ENCODE data around the gene BRPF1. TPM values are rescaled to one million over a fixed set of nuclear protein-coding genes. Genes with fewer than 3 reads are reported as not detected.

The BRPF1 gene
- total RNA-seq, 1 donor from 2014 or later: 28.0 TPM

DNA sequence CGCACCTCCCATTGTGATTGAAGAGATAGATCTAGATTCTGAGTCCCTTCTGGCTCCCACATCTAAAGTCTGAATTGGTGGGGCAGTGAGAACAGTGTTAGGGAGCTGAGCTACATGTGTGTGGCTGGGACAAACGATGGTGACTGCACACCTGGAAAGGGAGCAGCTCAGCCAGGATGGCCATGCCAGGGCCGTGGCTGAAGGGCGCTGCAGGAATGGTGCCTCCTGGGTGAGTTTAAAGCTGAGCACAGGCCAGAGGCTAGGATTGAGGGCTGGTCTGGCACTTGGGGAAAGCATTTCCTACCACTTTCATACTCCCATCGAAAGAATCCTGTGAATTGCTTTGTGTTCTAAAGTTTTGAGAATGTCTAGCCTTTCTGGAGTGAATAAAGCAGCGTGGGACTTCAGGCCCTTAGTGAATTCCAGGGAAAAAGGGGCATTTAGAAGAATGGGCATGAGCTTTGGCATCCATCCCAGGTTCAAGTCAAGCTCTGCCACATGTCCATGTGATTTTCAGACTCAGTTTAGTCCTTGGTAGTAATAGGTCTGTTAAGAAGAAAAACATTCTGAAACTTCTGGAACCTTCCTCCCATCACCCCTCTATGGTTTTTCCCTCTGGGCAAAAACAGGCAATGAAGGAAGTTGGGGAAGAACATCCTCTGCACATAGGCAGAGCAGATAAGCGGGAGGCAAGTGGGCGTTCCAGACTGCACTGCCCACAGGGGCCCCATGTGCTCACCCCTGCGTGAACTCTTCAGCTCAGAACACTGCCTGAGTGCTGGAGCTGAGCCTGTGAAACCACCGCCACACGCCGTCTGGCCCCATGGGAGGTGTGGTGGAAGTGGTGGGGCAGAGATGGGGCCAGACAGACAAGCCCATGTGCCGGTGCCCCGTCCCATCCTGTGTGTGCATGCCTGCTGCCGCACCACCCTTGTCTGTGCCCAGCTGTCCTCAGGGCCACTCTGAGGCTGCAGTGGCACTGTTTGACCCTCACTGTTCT lies 40.8 kb upstream of the BRPF1 start:
- no peak for DNase-seq (ENCODE audit: extremely low spot score, unreplicated experiment)
- Mint-ChIP-seq H3K4me1 (ENCODE audit: unreplicated experiment) (no peaks in the 10 kb centered on the region), H3K27me3 (no peaks in the 10 kb centered on the region), H3K4me3 (no peak overlapping the region), H3K27ac (no peak overlapping the region), H3K9me3 (no peaks in the 10 kb centered on the region), H3K36me3 (peaks cover 7% of the 10 kb centered on the region)
- TF ChIP-seq, protein P1, sequence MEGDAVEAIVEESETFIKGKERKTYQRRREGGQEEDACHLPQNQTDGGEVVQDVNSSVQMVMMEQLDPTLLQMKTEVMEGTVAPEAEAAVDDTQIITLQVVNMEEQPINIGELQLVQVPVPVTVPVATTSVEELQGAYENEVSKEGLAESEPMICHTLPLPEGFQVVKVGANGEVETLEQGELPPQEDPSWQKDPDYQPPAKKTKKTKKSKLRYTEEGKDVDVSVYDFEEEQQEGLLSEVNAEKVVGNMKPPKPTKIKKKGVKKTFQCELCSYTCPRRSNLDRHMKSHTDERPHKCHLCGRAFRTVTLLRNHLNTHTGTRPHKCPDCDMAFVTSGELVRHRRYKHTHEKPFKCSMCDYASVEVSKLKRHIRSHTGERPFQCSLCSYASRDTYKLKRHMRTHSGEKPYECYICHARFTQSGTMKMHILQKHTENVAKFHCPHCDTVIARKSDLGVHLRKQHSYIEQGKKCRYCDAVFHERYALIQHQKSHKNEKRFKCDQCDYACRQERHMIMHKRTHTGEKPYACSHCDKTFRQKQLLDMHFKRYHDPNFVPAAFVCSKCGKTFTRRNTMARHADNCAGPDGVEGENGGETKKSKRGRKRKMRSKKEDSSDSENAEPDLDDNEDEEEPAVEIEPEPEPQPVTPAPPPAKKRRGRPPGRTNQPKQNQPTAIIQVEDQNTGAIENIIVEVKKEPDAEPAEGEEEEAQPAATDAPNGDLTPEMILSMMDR (conservative IDR thresholded peaks at IDR 0.05): no peak

GRCh38 chr3:9691636-9692035 lies 39.9 kb upstream of the BRPF1 start:
- TF ChIP-seq, protein P1 (conservative IDR thresholded peaks at IDR 0.05): no peak
- no peak overlapping the region for H3K4me3 Mint-ChIP-seq
- no peak for DNase-seq (ENCODE audit: extremely low spot score, unreplicated experiment)
- no peak overlapping the region for H3K27ac Mint-ChIP-seq
- H3K4me1 Mint-ChIP-seq (ENCODE audit: unreplicated experiment): no peaks in the 10 kb centered on the region
- H3K9me3 Mint-ChIP-seq: no peaks in the 10 kb centered on the region
- no peaks in the 10 kb centered on the region for H3K27me3 Mint-ChIP-seq
- H3K36me3 Mint-ChIP-seq: peaks cover 3% of the 10 kb centered on the region

GRCh38 chr3:9692416-9692815 lies 39.1 kb upstream of the BRPF1 start:
- TF ChIP-seq, protein P1 (conservative IDR thresholded peaks at IDR 0.05): no peak
- Mint-ChIP-seq H3K27me3 (no peaks in the 10 kb centered on the region), H3K4me3 (no peak overlapping the region), H3K4me1 (ENCODE audit: unreplicated experiment) (no peaks in the 10 kb centered on the region), H3K27ac (no peak overlapping the region), H3K36me3 (peaks cover 3% of the 10 kb centered on the region), H3K9me3 (no peaks in the 10 kb centered on the region)
- no peak for DNase-seq (ENCODE audit: extremely low spot score, unreplicated experiment)

- no peaks in the 10 kb centered on the region for H3K27me3 Mint-ChIP-seq
- H3K27ac Mint-ChIP-seq: no peak overlapping the region
- TF ChIP-seq, protein P1 (conservative IDR thresholded peaks at IDR 0.05): no peak
- DNase-seq (ENCODE audit: extremely low spot score, unreplicated experiment): no peak
- no peaks in the 10 kb centered on the region for H3K9me3 Mint-ChIP-seq
- peaks cover 15% of the 10 kb centered on the region for H3K36me3 Mint-ChIP-seq
- H3K4me1 Mint-ChIP-seq (ENCODE audit: unreplicated experiment): no peaks in the 10 kb centered on the region
- no peak overlapping the region for H3K4me3 Mint-ChIP-seq
These were observed 36.2 kb upstream of the BRPF1 start for GRCh38 chr3:9695345-9695744.

- Mint-ChIP-seq H3K27ac (no peak overlapping the region), H3K4me3 (no peak overlapping the region), H3K9me3 (no peaks in the 10 kb centered on the region), H3K4me1 (ENCODE audit: unreplicated experiment) (no peaks in the 10 kb centered on the region), H3K27me3 (no peaks in the 10 kb centered on the region), H3K36me3 (peaks cover 15% of the 10 kb centered on the region)
- TF ChIP-seq, protein P1 (conservative IDR thresholded peaks at IDR 0.05): no peak
- no peak for DNase-seq (ENCODE audit: extremely low spot score, unreplicated experiment)
These were observed 35.8 kb upstream of the BRPF1 start for GRCh38 chr3:9695746-9696145.

All from type B pancreatic cell (in vitro differentiated cells).